Sigmoid colon (tissue), 7 donors: Measurements from ENCODE around the gene TRABD2B. TPM values are rescaled to one million over a fixed set of nuclear protein-coding genes. Genes with fewer than 3 reads are reported as not detected.

Experiments
- DNase-seq: peaks from one replicate; pipeline ENCODE4 v3.0.0-alpha.2; 2019
- H3K27ac ChIP-seq, 4 donors: fragments of 200-600 bp; sonication (generic); one replicate each; pipeline ENCODE4 v1.5.1; 2016 to 2019; ENCODE audit warnings: mild to moderate bottlenecking in 1 of 4
- H3K27me3 ChIP-seq, 3 donors: fragments of 200-600 bp; sonication (generic); one replicate each; pipeline ENCODE4 v1.5.1; 2019; ENCODE audit warnings: mild to moderate bottlenecking in 1 of 3
- H3K36me3 ChIP-seq, 4 donors: fragments of 200-600 bp; sonication (generic); one replicate each; pipeline ENCODE4 v1.5.1; 2016 to 2019
- H3K4me1 ChIP-seq, 4 donors: fragments of 200-600 bp; sonication (generic); one replicate each; pipeline ENCODE4 v1.5.1; 2017 to 2019
- H3K4me3 ChIP-seq, 4 donors: fragments of 200-600 bp; sonication (generic); one replicate each; pipeline ENCODE4 v1.5.1; 2017 to 2019; ENCODE audit warnings: mild to moderate bottlenecking in 2 of 4, moderate library complexity in 1 of 4
- H3K9me3 ChIP-seq, 4 donors: fragments of 200-600 bp in 3 of 4; sonication (generic) in 3 of 4; one replicate each; pipeline versions ENCODE4 v1.5.1 to v1.6.1; 2013 to 2019
- EP300 ChIP-seq, 4 donors: sonication (generic); formaldehyde crosslinking; IDR thresholded peaks; one replicate each; pipeline ENCODE4 v1.6.1; 2017; ENCODE audit warnings: antibody characterized with exemption in 4 of 4
- POLR2A ChIP-seq, 2 donors: fragments of 450-650 bp; IDR thresholded peaks; one replicate each; pipeline ENCODE4 v1.6.1; 2016; ENCODE audit warnings: antibody characterized with exemption in 2 of 2, mild to moderate bottlenecking in 2 of 2, moderate library complexity in 2 of 2
- POLR2AphosphoS5 ChIP-seq, 4 donors: sonication (generic); formaldehyde crosslinking; IDR thresholded peaks; one replicate each; pipeline ENCODE4 v1.6.1; 2017; ENCODE audit warnings: antibody characterized with exemption in 4 of 4
- WGBS, 2 donors: extraction: QIAGEN DNeasy Blood & Tissue Kit; methylation state at CpG; one replicate each; pipeline ENCODE4 v1.1.7; 2013; 5-methylcytosine and 5-hydroxymethylcytosine counted together
- intact Hi-C: fragments of 100-400 bp; cut with DNase I; formaldehyde crosslinking; loops from one replicate; pipeline ENCODE4 v1.15.1; 2023
- polyA plus RNA-seq, 3 donors: library from polyadenylated mRNA; stranded (reverse); fragments of 200-250 nt; gene quantifications; one replicate each; pipeline ENCODE4 v1.2.3, GENCODE V29; 2013
- total RNA-seq, 4 donors: library from RNA; depleted of rRNA; stranded (reverse); fragments of >200 nt; gene quantifications; one replicate each; pipeline ENCODE4 v1.1.0, GENCODE V29; 2016
- TF ChIP-seq, protein P1 (sequence below), 4 experiments: fragments of 450-650 bp in 3 of 4; fragments of 200-600 bp in 1 of 4; IDR thresholded peaks; one replicate each; pipeline ENCODE4 v1.5.1; 2016 to 2019; ENCODE audit warnings: antibody characterized with exemption in 4 of 4, mild to moderate bottlenecking in 3 of 4, moderate library complexity in 2 of 4
- donor health status: healthy with polysubstance abuse.
- donor health status: Bipolar disorder and iron deficiency.
- donor health status: healthy.

The TRABD2B gene
- total and polyA plus RNA-seq, 7 donors: 0.63 to 1.8 (median 1.0) TPM; not detected in 1

DNA sequence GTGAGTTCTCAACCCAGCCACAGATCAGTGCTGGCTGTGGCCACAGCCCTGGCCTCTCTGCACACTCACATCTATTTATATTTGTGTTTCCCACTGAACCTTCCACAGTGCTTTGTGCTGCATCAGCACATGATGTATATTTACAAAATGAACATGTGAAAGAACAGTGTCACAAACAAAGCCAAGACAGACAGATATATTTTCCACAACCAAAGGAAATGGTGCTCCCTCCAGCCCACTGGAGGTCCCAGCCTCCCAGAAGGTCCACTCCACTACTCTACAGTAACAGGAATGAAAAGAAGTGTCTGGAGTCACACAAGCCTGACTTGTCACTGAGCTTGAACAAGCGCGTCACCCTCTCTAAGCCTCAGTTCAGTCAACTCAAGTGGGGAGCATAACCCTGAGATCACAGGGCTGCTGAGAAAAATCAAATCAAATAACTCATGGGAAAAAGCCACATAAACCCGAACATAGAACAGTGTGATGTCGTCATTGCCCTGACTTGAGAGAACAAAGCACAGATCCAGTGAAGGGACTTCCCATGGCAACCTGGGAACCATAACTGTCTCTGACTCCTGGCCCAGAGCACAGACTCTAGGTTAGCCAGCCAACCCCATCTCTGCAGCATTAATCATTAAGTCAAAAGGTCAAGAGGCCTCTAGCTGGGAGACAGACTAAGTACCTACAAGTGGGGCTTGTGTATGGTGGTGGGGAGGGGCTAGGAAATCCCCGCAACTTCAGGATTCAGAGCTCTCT, 121.2 kb downstream of the TRABD2B start:
- Histone ChIP-seq H3K4me3 (no peak overlapping the region), H3K9me3 (no peaks in the 10 kb centered on the region), H3K27me3 (no peaks in the 10 kb centered on the region), H3K36me3 (no peaks in the 10 kb centered on the region), H3K4me1 (peaks cover 0 to 19% (median 8%) of the 10 kb centered on the region in 4 donors), H3K27ac (peak overlapping the region in 3 of 4 donors; percentile 3 to 37 (median 31))
- WGBS, 2 donors: 80 to 81% methylated on average over 5 of the region's 5 CpGs
- TF ChIP-seq, protein P1, sequence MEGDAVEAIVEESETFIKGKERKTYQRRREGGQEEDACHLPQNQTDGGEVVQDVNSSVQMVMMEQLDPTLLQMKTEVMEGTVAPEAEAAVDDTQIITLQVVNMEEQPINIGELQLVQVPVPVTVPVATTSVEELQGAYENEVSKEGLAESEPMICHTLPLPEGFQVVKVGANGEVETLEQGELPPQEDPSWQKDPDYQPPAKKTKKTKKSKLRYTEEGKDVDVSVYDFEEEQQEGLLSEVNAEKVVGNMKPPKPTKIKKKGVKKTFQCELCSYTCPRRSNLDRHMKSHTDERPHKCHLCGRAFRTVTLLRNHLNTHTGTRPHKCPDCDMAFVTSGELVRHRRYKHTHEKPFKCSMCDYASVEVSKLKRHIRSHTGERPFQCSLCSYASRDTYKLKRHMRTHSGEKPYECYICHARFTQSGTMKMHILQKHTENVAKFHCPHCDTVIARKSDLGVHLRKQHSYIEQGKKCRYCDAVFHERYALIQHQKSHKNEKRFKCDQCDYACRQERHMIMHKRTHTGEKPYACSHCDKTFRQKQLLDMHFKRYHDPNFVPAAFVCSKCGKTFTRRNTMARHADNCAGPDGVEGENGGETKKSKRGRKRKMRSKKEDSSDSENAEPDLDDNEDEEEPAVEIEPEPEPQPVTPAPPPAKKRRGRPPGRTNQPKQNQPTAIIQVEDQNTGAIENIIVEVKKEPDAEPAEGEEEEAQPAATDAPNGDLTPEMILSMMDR (IDR thresholded peaks at IDR 0.05): no peak
- peak in 2 of 4 donors; percentile 21 to 37 for TF ChIP-seq EP300 (IDR thresholded peaks at IDR 0.05)
- peak in 3 of 4 donors; percentile 44 to 74 (median 74) for TF ChIP-seq POLR2AphosphoS5 (IDR thresholded peaks at IDR 0.05)
- TF ChIP-seq POLR2A (IDR thresholded peaks at IDR 0.05): no peak
- intact Hi-C loops: no loop called here
- no peak for DNase-seq

DNA sequence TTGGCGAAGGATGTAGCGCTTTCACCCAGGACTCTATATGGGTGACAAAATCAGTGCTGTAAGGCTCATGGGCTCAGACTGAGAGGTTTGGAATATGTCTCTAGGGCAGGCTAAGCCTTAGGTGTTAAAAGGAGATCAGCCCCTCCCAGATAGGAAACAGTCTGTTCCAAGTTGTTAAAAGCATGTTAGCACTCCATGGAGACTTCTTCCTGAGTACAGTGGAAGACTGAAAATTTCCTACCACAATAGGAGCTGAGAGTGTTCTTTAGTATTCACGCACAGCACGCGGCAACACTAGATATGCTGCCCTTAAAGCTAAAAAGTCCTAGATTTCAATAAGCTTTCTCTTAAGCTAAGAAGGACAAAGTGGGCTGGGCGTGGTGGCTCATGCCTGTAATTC, 122.1 kb downstream of the TRABD2B start:
- no peaks in the 10 kb centered on the region for H3K27me3 ChIP-seq
- no peak for DNase-seq
- intact Hi-C loops: no loop called here
- no peak overlapping the region for H3K4me3 ChIP-seq
- H3K36me3 ChIP-seq: no peaks in the 10 kb centered on the region
- TF ChIP-seq, protein P1 (IDR thresholded peaks at IDR 0.05): no peak
- TF ChIP-seq EP300 (IDR thresholded peaks at IDR 0.05) (no peak), POLR2AphosphoS5 (IDR thresholded peaks at IDR 0.05) (no peak), POLR2A (IDR thresholded peaks at IDR 0.05) (no peak)
- H3K9me3 ChIP-seq: no peaks in the 10 kb centered on the region
- WGBS, 2 donors: 94% methylated on average over 6 of the region's 6 CpGs
- no peak overlapping the region for H3K27ac ChIP-seq
- peaks cover 0 to 19% (median 8%) of the 10 kb centered on the region in 4 donors for H3K4me1 ChIP-seq

DNA sequence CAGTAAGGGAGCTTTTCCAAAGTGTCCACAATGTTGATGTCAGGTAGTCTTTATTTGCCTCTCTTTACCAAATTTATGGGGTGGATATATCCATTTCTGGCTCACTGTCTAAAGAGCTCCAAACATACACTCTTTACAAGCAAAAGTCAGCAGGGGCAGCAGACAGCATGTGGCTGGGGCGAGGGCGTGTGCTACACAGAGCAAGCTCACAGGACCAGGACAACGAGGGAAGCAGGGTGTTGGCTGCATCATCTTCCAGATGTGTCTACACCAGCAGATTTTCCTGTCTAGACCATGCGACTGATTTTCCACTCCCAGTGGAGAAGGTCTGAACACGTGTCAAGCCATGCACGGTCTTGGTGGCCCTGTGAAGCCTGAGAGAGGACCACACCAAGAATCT, 123.8 kb downstream of the TRABD2B start:
- Histone ChIP-seq H3K27me3 (no peaks in the 10 kb centered on the region), H3K36me3 (no peaks in the 10 kb centered on the region), H3K4me1 (peaks cover 0 to 19% (median 8%) of the 10 kb centered on the region in 4 donors), H3K9me3 (no peaks in the 10 kb centered on the region), H3K4me3 (no peak overlapping the region), H3K27ac (no peak overlapping the region)
- intact Hi-C loops: no loop called here
- WGBS, 2 donors: 79 to 86% methylated on average over 6 of the region's 6 CpGs
- TF ChIP-seq POLR2AphosphoS5 (IDR thresholded peaks at IDR 0.05): no peak
- no peak for TF ChIP-seq POLR2A (IDR thresholded peaks at IDR 0.05)
- TF ChIP-seq EP300 (IDR thresholded peaks at IDR 0.05): no peak
- TF ChIP-seq, protein P1 (IDR thresholded peaks at IDR 0.05): no peak
- DNase-seq: no peak

DNA sequence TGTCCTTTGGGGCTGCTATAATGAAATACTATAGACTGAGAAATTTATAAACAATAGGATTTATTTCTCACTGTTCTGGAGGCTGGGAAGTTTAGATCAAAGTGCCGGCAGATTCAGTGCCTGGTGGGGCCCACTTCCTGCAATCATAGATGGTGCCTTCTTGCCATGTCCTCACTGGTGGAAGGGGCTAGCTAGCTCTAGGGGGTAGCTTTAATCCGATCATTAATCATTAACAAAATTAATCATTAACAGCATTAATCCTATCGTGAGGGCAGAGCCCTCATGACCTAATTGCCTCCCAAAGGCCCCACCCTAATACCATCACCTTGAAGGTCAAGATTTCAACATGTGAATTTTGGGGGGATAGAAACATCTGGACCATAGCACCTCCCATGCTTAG, 124.3 kb downstream of the TRABD2B start:
- Histone ChIP-seq H3K4me3 (no peak overlapping the region), H3K9me3 (no peaks in the 10 kb centered on the region), H3K27me3 (no peaks in the 10 kb centered on the region), H3K27ac (no peak overlapping the region), H3K36me3 (no peaks in the 10 kb centered on the region), H3K4me1 (peaks cover 0 to 19% (median 8%) of the 10 kb centered on the region in 4 donors)
- intact Hi-C loops: no loop called here
- 79 to 89% methylated on average over 3 of the region's 3 CpGs for WGBS, 2 donors
- no peak for DNase-seq
- TF ChIP-seq POLR2A (IDR thresholded peaks at IDR 0.05): no peak
- TF ChIP-seq, protein P1 (IDR thresholded peaks at IDR 0.05): no peak
